ENCODE data around the gene KIFBP.

DNA sequence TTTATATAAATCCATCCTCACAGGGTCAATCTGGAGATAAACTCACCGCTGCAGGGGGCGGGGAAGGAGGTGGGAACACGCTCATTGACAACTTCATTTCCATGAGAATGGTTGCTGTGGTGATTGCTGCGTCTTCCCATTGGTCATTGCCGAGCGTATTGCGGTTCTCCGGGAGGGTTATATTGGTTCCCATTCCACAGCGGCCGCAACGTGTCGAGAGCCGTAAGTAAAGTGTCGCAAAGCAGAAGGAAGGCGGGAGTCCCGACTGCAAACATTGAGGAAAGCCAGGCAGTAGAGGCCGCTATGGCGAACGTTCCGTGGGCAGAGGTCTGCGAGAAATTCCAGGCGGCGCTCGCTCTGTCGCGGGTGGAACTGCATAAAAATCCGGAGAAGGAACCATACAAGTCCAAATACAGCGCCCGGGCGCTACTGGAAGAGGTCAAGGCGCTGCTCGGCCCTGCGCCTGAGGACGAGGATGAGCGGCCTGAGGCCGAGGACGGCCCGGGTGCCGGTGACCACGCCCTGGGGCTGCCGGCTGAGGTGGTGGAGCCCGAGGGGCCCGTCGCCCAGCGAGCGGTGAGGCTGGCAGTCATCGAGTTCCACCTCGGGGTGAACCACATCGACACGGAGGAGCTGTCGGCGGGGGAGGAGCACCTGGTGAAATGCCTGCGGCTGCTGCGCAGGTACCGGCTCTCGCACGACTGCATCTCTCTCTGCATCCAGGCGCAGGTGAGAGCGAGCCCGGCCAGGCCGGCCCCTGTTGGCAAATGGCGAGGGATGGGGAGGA lies at the start of gene KIFBP:
- TF ChIP-seq, protein P1, sequence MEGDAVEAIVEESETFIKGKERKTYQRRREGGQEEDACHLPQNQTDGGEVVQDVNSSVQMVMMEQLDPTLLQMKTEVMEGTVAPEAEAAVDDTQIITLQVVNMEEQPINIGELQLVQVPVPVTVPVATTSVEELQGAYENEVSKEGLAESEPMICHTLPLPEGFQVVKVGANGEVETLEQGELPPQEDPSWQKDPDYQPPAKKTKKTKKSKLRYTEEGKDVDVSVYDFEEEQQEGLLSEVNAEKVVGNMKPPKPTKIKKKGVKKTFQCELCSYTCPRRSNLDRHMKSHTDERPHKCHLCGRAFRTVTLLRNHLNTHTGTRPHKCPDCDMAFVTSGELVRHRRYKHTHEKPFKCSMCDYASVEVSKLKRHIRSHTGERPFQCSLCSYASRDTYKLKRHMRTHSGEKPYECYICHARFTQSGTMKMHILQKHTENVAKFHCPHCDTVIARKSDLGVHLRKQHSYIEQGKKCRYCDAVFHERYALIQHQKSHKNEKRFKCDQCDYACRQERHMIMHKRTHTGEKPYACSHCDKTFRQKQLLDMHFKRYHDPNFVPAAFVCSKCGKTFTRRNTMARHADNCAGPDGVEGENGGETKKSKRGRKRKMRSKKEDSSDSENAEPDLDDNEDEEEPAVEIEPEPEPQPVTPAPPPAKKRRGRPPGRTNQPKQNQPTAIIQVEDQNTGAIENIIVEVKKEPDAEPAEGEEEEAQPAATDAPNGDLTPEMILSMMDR (IDR thresholded peaks at IDR 0.05; ENCODE audit: insufficient read depth, low read length, poor library complexity, severe bottlenecking): peak; percentile 10
- no peak for TF ChIP-seq EZH2phosphoT487 (conservative IDR thresholded peaks at IDR 0.05; ENCODE audit: low read length)
